ENCODE results near the gene SP8.

Gene SP8

GRCh38 chr7:20793694-20794394 lies 7.2 kb upstream of the SP8 start:
- no peak for DNase-seq

GRCh38 chr7:20793248-20793647 lies 6.6 kb upstream of the SP8 start:
- no peak for DNase-seq

- no peak for DNase-seq
Measured at GRCh38 chr7:20791538-20792434, 5.1 kb upstream of the SP8 start.

- DNase-seq: no peak
Measured at GRCh38 chr7:20790375-20790774, 3.7 kb upstream of the SP8 start.

GRCh38 chr7:20788420-20788990 lies 1.8 kb upstream of the SP8 start:
- no peak for DNase-seq

GRCh38 chr7:20787660-20788419 lies 1.2 kb upstream of the SP8 start:
- no peak for DNase-seq

- no peak for DNase-seq
Measured at GRCh38 chr7:20786421-20786778, 286 bp downstream of the SP8 start.

- DNase-seq: no peak
Measured at GRCh38 chr7:20786049-20786412, 655 bp downstream of the SP8 start.

- DNase-seq: no peak
Measured at GRCh38 chr7:20785157-20786048, 1.3 kb downstream of the SP8 start.

GRCh38 chr7:20784388-20785156 lies 2.1 kb downstream of the SP8 start:
- DNase-seq: no peak

GRCh38 chr7:20783700-20784387 lies 2.8 kb downstream of the SP8 start:
- DNase-seq: no peak

GRCh38 chr7:20783125-20783699 lies 3.5 kb downstream of the SP8 start:
- DNase-seq: no peak

GRCh38 chr7:20779041-20779440 lies 7.6 kb downstream of the SP8 start:
- no peak for DNase-seq

- DNase-seq: no peak
Measured at GRCh38 chr7:20778063-20778721, 8.5 kb downstream of the SP8 start.

GRCh38 chr7:20777377-20778062 lies 9.2 kb downstream of the SP8 start:
- no peak for DNase-seq

GRCh38 chr7:20776942-20777341 lies 9.7 kb downstream of the SP8 start:
- no peak for DNase-seq

- no peak for DNase-seq
Measured at GRCh38 chr7:20776214-20776911, 10.3 kb downstream of the SP8 start.

- DNase-seq: no peak
Measured at GRCh38 chr7:20754001-20754400, 32.7 kb downstream of the SP8 start.

GRCh38 chr7:20749906-20750305 lies 36.8 kb downstream of the SP8 start:
- no peak for DNase-seq

Measured in stimulated activated CD4-positive, alpha-beta T cell treated with anti-CD3 and anti-CD28 coated beads, Interleukin-4, amount 100 ng/mL, for 4 hours (primary cell).